Forelimb muscle (tissue), 1 donor: ENCODE measurements around the gene MITF. TPM values are rescaled to one million over a fixed set of nuclear protein-coding genes. Genes with fewer than 3 reads are reported as not detected.

Experiments
- DNase-seq: peaks from one replicate; pipeline ENCODE4 v3.0.0-alpha.2; 2013; ENCODE audit warnings: low read depth
- polyA plus RNA-seq: library from polyadenylated mRNA; unstranded; fragments of 120-200 nt; gene quantifications from one replicate; pipeline ENCODE4 v1.2.1, GENCODE V29; 2013; ENCODE audit not compliant: insufficient read length

MITF gene
- polyA plus RNA-seq, 1 donor: 6.8 TPM

- no peak for DNase-seq
Observed at GRCh38 chr3:69755795-69756194, 16.5 kb downstream of the MITF start.

- no peak for DNase-seq
Observed at GRCh38 chr3:69761896-69762767, 22.9 kb downstream of the MITF start.

GRCh38 chr3:69762768-69763229, 23.5 kb downstream of the MITF start:
- DNase-seq: no peak

- DNase-seq: no peak
Observed at GRCh38 chr3:69763458-69763857, 24.2 kb downstream of the MITF start.

GRCh38 chr3:69764121-69764741, 25.0 kb downstream of the MITF start:
- DNase-seq: peak; percentile 38

- DNase-seq: no peak
Observed at GRCh38 chr3:69764861-69765260, 25.6 kb downstream of the MITF start.

GRCh38 chr3:69766638-69767037, 27.4 kb downstream of the MITF start:
- DNase-seq: no peak

GRCh38 chr3:69767571-69767970, 28.3 kb downstream of the MITF start:
- DNase-seq: no peak

- no peak for DNase-seq
Observed at GRCh38 chr3:69768438-69768837, 29.2 kb downstream of the MITF start.

GRCh38 chr3:69770219-69770618, 31.0 kb downstream of the MITF start:
- DNase-seq: no peak

GRCh38 chr3:69770976-69771634, 31.8 kb downstream of the MITF start:
- DNase-seq: no peak

- DNase-seq: no peak
Observed at GRCh38 chr3:69772152-69772867, 33.0 kb downstream of the MITF start.

- no peak for DNase-seq
Observed at GRCh38 chr3:69774029-69774428, 34.8 kb downstream of the MITF start.

GRCh38 chr3:69775751-69776150, 36.5 kb downstream of the MITF start:
- DNase-seq: no peak

- DNase-seq: no peak
Observed at GRCh38 chr3:69776289-69776688, 37.0 kb downstream of the MITF start.

GRCh38 chr3:69776920-69777581, 37.8 kb downstream of the MITF start:
- no peak for DNase-seq

- DNase-seq: no peak
Observed at GRCh38 chr3:69777582-69777967, 38.3 kb downstream of the MITF start.

- DNase-seq: no peak
Observed at GRCh38 chr3:69781593-69781992, 42.3 kb downstream of the MITF start.

- DNase-seq: no peak
Observed at GRCh38 chr3:69784954-69785514, 45.8 kb downstream of the MITF start.

GRCh38 chr3:69785769-69786320, 46.6 kb downstream of the MITF start:
- no peak for DNase-seq

- no peak for DNase-seq
Observed at GRCh38 chr3:69786854-69787253, 47.6 kb downstream of the MITF start.
